ENCODE measurements around the gene INSM1.

INSM1 gene

GRCh38 chr20:20393207-20394120 is 25.6 kb downstream of the INSM1 start:
- DNase-seq (ENCODE audit: low spot score): no peak

- no peak for DNase-seq (ENCODE audit: low spot score)
These were observed 27.2 kb downstream of the INSM1 start for GRCh38 chr20:20395087-20395486.

GRCh38 chr20:20395903-20396568 is 28.1 kb downstream of the INSM1 start:
- DNase-seq (ENCODE audit: low spot score): no peak

GRCh38 chr20:20396794-20397193 is 28.9 kb downstream of the INSM1 start:
- no peak for DNase-seq (ENCODE audit: low spot score)

GRCh38 chr20:20398123-20398522 is 30.2 kb downstream of the INSM1 start:
- DNase-seq (ENCODE audit: low spot score): no peak

- no peak for DNase-seq (ENCODE audit: low spot score)
These were observed 31.9 kb downstream of the INSM1 start for GRCh38 chr20:20399531-20400500.

- no peak for DNase-seq (ENCODE audit: low spot score)
These were observed 34.1 kb downstream of the INSM1 start for GRCh38 chr20:20401991-20402390.

- no peak for DNase-seq (ENCODE audit: low spot score)
These were observed 36.7 kb downstream of the INSM1 start for GRCh38 chr20:20404633-20405032.

- no peak for DNase-seq (ENCODE audit: low spot score)
These were observed 37.7 kb downstream of the INSM1 start for GRCh38 chr20:20405623-20406022.

- DNase-seq (ENCODE audit: low spot score): no peak
These were observed 38.4 kb downstream of the INSM1 start for GRCh38 chr20:20406306-20406705.

GRCh38 chr20:20407891-20408805 is 40.2 kb downstream of the INSM1 start:
- DNase-seq (ENCODE audit: low spot score): no peak

GRCh38 chr20:20409331-20409730 is 41.4 kb downstream of the INSM1 start:
- no peak for DNase-seq (ENCODE audit: low spot score)

GRCh38 chr20:20410678-20411077 is 42.8 kb downstream of the INSM1 start:
- no peak for DNase-seq (ENCODE audit: low spot score)

GRCh38 chr20:20411402-20411801 is 43.5 kb downstream of the INSM1 start:
- no peak for DNase-seq (ENCODE audit: low spot score)

GRCh38 chr20:20411836-20412235 is 43.9 kb downstream of the INSM1 start:
- no peak for DNase-seq (ENCODE audit: low spot score)

GRCh38 chr20:20412750-20413149 is 44.8 kb downstream of the INSM1 start:
- no peak for DNase-seq (ENCODE audit: low spot score)

- DNase-seq (ENCODE audit: low spot score): no peak
These were observed 45.9 kb downstream of the INSM1 start for GRCh38 chr20:20413810-20414281.

- no peak for DNase-seq (ENCODE audit: low spot score)
These were observed 46.8 kb downstream of the INSM1 start for GRCh38 chr20:20414640-20415220.

GRCh38 chr20:20415321-20415720 is 47.4 kb downstream of the INSM1 start:
- no peak for DNase-seq (ENCODE audit: low spot score)

- no peak for DNase-seq (ENCODE audit: low spot score)
These were observed 50.2 kb downstream of the INSM1 start for GRCh38 chr20:20417876-20418676.

Data from LoVo (cell line).